ENCODE measurements around the gene SYNPR. TPM values are rescaled to one million over a fixed set of nuclear protein-coding genes. Genes with fewer than 3 reads are reported as not detected.

The SYNPR gene
- total RNA-seq, 1 experiment from 2014 or later = 0.85 TPM

- no peaks in the 10 kb centered on the region for H3K27me3 Mint-ChIP-seq (ENCODE audit: low read depth)
- H3K4me1 Mint-ChIP-seq = peaks cover 15% of the 10 kb centered on the region
- H3K4me3 Mint-ChIP-seq = no peak overlapping the region
- H3K9me3 Mint-ChIP-seq = no peaks in the 10 kb centered on the region
- TF ChIP-seq GABPB1 (CRISPR knock-in tag; IDR thresholded peaks at IDR 0.05) (no peak), ZSCAN18 (CRISPR knock-in tag; IDR thresholded peaks at IDR 0.05) (no peak)
- TF ChIP-seq, protein P1, sequence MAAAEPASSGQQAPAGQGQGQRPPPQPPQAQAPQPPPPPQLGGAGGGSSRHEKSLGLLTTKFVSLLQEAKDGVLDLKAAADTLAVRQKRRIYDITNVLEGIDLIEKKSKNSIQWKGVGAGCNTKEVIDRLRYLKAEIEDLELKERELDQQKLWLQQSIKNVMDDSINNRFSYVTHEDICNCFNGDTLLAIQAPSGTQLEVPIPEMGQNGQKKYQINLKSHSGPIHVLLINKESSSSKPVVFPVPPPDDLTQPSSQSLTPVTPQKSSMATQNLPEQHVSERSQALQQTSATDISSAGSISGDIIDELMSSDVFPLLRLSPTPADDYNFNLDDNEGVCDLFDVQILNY (CRISPR knock-in tag; IDR thresholded peaks at IDR 0.05) = no peak
- POLR2A ChIA-PET = no interaction called here
- CTCF ChIA-PET = no interaction called here
- ATAC-seq = no peak
- DNase-seq (ENCODE audit: low spot score) = no peak
- no peaks in the 10 kb centered on the region for H3K36me3 Mint-ChIP-seq
- H3K27ac Mint-ChIP-seq = no peak overlapping the region
Observed at GRCh38 chr3:63557912-63558311, 279.8 kb downstream of the SYNPR start.

DNA sequence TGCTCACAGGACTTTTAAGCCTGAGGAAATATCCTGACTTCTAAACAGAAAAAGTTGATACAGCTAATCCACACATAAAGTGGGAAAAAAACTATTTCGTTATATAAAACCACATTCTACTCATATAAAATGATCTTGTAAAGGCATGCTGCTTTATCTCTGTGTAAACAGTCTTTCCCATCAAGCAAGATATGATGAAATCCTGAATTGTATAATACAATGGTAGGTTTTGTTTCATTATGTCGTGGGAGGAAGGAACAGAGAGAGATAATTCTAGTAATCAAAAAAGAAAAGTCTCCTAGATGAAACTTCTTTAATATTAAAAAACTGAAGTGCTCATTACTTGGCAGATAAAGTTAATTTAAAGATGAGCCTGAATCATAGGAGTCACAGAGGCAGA is 281.8 kb downstream of the SYNPR start:
- no peaks in the 10 kb centered on the region for H3K36me3 Mint-ChIP-seq
- H3K27me3 Mint-ChIP-seq (ENCODE audit: low read depth) = no peaks in the 10 kb centered on the region
- H3K4me3 Mint-ChIP-seq = no peak overlapping the region
- H3K4me1 Mint-ChIP-seq = peaks cover 15% of the 10 kb centered on the region
- CTCF ChIA-PET = no interaction called here
- ATAC-seq = no peak
- DNase-seq (ENCODE audit: low spot score) = no peak
- H3K9me3 Mint-ChIP-seq = no peaks in the 10 kb centered on the region
- no peak overlapping the region for H3K27ac Mint-ChIP-seq
- TF ChIP-seq AR (CRISPR knock-in tag; IDR thresholded peaks at IDR 0.05) (no peak), ZNF396 (CRISPR knock-in tag; IDR thresholded peaks at IDR 0.05; ENCODE audit: borderline replicate concordance) (no peak), FOXP1 (CRISPR knock-in tag; IDR thresholded peaks at IDR 0.05; ENCODE audit: borderline replicate concordance) (no peak), MAX (CRISPR knock-in tag; IDR thresholded peaks at IDR 0.05) (no peak), ARID4B (CRISPR knock-in tag; IDR thresholded peaks at IDR 0.05; ENCODE audit: borderline replicate concordance) (no peak), GABPB1 (CRISPR knock-in tag; IDR thresholded peaks at IDR 0.05) (no peak), ZNF671 (CRISPR knock-in tag; IDR thresholded peaks at IDR 0.05) (no peak), PREB (CRISPR knock-in tag; IDR thresholded peaks at IDR 0.05; ENCODE audit: borderline replicate concordance) (no peak), ZNF232 (CRISPR knock-in tag; IDR thresholded peaks at IDR 0.05) (no peak), ZNF138 (CRISPR knock-in tag; conservative IDR thresholded peaks at IDR 0.05) (no peak)
- TF ChIP-seq, protein P2, sequence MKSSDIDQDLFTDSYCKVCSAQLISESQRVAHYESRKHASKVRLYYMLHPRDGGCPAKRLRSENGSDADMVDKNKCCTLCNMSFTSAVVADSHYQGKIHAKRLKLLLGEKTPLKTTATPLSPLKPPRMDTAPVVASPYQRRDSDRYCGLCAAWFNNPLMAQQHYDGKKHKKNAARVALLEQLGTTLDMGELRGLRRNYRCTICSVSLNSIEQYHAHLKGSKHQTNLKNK (CRISPR knock-in tag; IDR thresholded peaks at IDR 0.05) = no peak
- TF ChIP-seq, protein P3, sequence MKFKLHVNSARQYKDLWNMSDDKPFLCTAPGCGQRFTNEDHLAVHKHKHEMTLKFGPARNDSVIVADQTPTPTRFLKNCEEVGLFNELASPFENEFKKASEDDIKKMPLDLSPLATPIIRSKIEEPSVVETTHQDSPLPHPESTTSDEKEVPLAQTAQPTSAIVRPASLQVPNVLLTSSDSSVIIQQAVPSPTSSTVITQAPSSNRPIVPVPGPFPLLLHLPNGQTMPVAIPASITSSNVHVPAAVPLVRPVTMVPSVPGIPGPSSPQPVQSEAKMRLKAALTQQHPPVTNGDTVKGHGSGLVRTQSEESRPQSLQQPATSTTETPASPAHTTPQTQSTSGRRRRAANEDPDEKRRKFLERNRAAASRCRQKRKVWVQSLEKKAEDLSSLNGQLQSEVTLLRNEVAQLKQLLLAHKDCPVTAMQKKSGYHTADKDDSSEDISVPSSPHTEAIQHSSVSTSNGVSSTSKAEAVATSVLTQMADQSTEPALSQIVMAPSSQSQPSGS (CRISPR knock-in tag; IDR thresholded peaks at IDR 0.05; ENCODE audit: borderline replicate concordance, low read depth) = no peak
- POLR2A ChIA-PET = no interaction called here

Data from WTC11 (cell line).